ENCODE results near the gene NTRK3.
"Not testable (repeated sequence)": the region's sequence is repeated elsewhere in the genome, so short reads cannot be mapped to it uniquely, and the experiment has no call there.

NTRK3 gene

DNA sequence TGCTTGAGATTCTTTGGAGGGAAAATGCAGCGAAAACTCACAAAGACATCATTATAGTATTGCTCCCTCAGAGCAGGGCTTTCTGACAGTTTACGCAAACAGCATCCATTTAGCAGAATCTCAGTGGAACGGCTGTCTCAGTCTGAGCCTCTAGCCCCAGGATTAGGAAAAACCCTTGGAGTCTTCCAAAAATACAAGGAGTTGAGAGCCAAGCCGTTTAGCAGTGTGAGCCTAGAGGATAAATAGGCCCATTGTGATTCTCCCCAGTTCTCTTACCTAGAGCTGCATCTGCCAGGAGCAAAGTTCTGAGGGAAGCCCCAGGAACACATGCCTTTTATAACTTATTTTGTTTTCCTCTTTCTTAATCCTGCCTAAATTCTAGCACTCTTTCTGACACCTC is 359.6 kb downstream of the NTRK3 start:
- no peak for DNase-seq (ENCODE audit: low read depth, low spot score)

DNA sequence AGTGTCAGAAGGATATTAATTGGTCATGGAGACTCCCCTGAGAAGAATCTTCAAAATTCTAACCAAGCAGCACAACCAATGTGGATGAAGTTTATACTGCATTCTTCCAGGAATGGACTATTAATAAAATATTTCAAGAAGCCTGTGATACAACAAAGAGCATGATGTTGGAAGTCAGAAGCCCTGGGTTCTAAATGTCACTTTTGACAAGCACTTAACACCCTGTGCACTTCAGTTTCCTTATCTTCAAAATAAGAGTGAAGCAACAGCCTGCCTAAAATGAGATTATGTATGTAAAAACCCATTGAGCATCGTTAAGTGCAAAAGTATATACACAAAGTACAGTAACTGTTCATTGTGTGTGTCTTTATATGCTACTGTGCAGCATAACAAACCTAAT is 369.4 kb downstream of the NTRK3 start:
- DNase-seq (ENCODE audit: low read depth, low spot score) = no peak

DNA sequence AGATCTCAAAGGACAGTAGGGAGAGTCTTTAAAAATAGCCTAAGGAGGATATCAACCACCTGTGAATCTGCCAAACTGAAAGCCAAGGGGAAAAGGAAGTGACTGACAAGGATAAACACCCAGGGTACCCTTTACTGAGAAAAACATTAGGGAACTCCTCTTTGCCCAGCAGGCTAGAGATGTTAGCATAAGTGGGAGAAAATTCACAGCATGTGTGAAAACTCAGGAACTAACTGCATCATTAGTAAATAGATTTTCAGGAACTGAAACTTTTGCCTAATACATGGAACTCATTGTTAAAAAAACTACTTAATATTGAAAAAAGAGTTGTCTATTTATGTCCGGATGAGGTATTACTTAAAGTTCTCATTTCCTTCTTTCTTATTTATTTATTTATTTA is 375.5 kb downstream of the NTRK3 start:
- no peak for DNase-seq (ENCODE audit: low read depth, low spot score)

DNA sequence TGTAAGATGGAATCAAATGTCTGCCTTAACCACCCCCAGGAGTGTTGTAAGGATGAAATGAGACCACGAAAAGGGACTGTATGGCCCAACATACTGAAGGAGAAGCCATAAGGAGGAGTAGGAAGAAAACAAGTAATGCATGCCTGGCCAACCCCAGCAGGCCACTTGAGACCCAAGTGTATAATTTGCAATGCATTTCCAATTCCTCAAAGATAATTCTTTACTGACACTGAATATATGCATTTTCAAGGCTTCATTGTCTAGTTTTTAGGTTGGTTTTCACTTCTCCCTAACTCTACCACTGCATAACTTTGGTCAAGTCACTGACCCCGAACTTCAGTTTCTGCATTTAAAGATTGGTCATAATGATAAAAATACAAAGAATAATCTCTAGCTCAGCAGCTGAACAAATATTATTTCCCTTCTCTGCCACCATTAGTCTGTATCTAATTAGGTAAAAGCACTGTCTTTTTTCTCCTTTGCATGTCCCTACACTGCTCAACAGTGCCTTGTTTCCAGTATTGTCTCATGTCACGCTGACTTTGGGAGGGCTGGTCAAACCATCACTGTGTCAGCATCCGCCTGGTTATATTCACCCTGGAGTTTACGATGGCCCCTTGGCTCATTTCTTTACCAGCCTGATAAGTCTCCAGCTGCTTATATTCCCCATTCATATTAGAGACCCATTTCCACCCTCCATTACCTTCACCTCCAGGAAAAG is 378.6 kb downstream of the NTRK3 start:
- no peak for DNase-seq (ENCODE audit: low read depth, low spot score)

DNA sequence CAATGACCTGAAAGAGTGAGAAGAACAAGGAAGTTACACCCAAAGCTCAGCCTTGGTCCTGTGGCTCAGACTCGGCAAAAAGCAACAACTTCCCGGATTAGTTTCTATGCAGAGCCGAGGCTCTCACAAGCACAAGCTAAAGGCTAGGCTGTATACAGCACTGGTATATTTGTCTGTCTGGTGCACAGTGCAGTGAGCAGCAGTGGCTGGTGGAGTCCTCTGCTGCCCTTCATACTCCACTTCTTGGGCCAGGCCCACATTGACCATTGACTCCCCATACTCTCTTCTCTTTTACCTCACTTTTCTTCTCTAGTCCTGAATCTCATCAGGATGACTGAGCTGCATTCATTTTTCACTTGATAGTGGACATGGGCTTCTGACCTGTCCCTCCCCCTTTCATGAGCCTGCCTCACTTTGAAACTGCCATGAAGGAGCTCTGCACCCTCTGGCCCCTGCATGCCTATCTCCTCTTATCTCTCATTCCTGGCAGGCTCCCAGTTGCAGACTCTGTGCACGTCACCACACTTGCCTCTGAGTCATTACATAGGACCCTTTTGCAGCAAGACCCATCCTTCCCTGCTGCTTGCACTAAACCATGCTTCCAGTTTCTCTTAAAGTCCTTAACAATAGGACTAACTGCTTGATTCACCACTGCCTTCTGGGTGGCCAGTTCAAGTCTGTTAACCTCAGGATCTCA is 379.3 kb downstream of the NTRK3 start:
- DNase-seq (ENCODE audit: low read depth, low spot score) = no peak

DNA sequence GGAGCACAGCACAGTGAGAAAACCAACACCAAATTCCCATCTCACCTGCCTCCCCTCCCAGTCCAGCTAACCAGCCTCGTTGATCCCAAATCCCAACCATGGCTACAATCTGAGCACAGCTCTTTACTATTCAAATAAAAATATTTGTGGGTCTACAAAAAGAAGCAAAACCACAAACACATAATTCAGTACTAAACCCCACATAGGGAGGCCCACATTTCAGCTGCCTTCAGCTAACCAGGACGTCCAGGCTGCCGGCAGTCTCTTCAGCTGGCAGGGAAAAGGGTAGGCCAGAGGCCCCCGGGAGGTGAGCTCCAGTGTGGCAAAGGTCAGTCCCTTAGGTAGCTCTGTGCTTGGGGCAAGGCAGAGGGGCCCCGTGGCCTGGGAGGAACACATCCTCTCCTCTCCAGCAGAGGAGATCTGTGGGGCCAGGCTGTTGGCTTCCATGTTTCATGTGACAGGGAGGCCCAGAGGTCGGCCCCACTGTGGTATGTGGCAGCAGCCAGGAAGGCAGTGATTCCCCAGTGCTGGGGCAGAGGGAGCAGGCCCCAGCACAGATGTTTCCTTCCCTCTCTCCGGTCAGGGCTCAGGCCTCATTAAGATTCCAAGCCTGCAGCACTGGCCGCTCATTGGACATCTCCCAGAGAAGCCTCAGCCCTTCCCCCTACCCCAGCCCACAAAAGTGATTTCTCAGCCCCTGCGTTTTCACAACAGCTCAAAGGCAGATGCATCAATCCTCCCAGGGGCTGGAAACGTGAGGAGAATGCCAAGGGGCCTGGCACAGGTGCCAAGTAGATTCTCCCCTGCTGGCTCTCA is 381.4 kb downstream of the NTRK3 start:
- no peak for DNase-seq (ENCODE audit: low read depth, low spot score)

DNA sequence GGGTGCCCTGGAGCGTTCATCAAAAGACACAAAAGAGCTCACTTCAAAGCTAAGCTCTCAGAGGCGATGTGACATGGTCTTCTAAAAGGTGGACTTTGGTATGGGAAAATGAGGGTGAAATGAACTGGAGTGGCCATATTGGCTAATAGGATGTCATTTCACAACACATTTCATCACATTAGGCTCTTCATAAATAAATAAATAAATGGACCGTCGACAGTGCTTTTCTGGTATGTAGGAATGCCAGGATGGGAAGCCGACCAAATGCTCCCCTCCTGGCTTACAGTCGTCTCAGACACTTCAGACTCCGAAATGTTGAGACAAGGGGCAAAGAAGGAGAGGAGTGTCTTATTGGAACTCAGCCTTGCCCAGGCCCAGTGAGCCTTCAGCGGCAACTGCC is 383.0 kb downstream of the NTRK3 start:
- no peak for DNase-seq (ENCODE audit: low read depth, low spot score)

DNA sequence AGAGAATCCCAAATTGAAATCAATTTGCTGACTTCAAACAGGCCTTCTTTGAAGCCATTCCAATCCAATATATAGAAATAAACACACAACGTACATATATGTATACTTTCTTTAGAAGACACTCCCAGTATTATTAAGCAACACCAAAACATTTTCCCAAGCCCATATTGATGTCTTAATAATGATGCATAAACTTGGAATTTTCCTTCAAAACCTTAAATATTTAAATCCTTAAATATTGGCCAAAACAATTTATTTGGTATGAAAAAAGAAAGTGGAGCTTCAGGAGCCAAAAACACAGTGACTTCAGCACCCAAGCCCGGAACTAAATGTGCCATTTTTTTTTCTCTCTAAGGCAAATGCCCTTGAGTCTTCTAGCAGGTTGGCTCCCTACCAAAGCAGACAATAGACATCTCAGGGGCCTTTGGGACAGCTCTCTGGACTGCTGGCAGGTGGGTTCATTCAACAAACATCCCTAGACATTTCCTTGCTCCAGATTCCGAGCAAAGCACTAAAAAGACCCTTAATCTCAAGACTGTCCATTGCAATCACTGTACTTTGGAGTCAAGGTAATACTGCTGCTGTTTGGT is 384.7 kb downstream of the NTRK3 start:
- no peak for DNase-seq (ENCODE audit: low read depth, low spot score)

DNA sequence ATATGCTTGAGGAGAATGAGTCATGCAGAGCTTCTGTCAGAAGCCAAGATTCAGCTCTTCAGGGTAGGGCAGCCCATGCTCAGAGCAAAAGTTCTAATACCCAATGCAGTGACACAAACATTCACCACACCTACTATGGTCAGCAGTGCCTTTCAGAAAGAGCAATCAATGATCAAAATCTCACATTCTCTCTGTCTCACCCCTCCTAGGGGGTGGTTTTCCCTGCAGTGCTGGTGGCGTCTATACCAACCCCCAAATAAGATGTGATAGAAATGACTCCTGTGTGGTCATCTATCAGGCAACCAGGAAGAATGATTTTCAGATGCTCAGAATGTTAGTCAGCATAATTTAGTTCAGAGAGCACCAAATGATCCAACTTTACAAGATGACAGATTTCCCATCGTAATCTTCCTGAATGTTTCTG is 385.3 kb downstream of the NTRK3 start:
- DNase-seq (ENCODE audit: low read depth, low spot score) = no peak

DNA sequence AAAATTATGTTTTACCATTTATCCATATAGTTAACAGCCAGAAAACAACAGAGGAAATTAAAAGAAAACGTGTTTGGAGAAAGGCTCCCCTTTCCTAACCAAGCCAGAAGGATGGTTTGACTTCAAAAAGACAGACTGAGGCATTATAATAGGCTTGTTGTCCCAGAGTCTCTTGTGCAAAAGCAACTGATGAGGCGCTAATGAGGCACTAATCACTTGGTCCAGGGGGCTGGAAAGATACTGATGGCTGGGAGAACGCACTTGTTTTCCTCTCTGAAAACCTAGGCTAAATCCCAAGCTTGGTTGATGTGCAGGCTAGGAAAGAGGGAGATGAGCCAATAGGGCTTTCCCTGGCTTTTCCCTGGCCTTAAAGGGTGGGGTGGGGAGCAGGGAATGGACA is 389.6 kb downstream of the NTRK3 start:
- no peak for DNase-seq (ENCODE audit: low read depth, low spot score)

DNA sequence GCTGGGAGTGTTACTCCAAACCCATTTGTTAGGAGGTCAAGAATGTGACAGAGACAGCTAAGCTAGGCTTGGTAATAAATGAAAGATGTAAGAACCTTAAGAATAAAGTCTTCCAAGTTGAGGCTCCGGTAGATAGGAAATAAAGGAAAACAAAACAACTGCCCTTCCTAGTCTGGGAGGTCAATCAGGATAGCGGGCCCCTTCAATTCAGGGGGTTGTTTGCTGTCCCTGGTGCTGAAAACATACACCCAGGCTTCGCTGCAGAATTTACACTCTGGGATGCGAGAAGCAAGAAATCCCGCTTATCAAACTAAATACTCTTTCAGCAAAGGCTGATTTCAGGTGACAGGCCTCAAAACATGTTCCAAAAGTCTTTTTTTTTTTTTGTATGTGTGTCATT is 393.4 kb downstream of the NTRK3 start:
- no peak for DNase-seq (ENCODE audit: low read depth, low spot score)

DNA sequence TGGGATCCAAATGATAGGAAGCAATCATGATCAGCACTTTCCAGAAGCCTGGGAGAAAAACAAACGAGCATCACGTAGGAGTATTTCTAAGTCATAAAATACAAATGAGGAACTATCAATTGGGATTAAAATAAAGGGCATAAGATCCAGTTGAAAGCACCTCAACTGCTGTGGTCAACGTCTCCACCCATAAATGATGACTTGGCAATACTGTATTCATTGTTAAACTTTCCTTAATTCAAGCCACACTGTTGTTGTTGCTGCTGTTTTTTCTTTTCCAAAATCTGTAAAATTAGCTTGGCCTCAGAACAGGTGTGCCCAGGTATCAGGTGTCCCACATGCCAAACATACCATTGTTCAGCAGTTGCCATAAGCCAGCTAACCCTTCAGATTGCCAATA is 395.8 kb downstream of the NTRK3 start:
- no peak for DNase-seq (ENCODE audit: low read depth, low spot score)

DNA sequence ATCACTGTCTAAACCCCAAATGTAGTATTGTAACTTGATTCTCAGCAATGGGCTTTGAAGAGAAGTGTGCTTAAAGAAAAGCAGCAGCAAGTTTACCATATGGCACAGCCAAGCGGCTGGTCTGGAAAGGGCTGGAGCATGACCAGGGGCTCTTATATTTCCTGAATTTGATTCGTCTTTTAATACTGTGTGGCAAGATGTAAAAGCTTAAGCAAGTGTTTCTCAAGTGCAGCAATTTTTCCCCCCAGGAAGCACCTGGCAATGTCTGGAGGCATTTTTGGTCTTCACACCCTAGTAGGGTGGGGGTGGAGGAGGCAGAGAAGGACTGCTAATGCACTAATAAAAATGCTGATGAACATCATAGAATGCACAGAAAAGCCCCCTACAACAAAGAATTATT is 397.9 kb downstream of the NTRK3 start:
- no peak for DNase-seq (ENCODE audit: low read depth, low spot score)

DNA sequence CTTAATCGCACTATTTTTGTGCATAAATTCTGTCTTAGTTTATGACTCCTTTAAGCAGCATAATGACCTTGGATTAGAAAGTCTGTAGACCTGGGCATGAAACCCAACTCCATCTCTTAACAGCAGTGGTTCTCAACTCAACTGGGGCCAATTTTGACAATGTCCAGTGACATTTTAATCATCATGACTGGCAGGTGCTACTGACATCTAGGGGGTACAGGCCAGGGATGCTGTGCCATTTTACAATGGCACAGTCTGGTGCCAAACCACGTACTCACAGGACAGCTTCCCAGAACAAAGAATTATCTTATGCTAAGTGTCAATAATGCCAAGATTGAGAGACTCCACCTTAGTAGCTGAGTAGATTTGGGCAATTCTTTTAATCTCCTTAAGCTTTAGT is 405.0 kb downstream of the NTRK3 start:
- no peak for DNase-seq (ENCODE audit: low read depth, low spot score)

DNA sequence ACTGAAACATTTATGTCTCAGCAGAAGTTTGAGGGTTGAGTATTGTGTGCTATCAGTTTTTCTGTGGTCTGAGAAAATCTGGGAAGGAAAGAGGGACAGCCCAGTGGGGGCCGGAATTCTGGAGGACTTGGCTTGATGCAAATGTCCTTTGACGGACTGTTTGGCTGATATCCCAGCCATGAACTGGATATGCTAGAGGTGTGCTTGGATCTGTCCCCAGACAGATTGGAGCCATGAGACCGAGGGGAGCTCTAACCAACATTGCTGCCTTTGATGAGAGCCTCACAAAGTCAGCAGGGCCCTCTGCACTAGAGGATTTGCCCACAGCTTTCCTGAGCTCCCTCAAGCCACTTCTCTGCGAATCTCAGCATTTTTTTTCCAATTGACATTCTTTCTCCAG is 405.6 kb downstream of the NTRK3 start:
- DNase-seq (ENCODE audit: low read depth, low spot score) = no peak

DNA sequence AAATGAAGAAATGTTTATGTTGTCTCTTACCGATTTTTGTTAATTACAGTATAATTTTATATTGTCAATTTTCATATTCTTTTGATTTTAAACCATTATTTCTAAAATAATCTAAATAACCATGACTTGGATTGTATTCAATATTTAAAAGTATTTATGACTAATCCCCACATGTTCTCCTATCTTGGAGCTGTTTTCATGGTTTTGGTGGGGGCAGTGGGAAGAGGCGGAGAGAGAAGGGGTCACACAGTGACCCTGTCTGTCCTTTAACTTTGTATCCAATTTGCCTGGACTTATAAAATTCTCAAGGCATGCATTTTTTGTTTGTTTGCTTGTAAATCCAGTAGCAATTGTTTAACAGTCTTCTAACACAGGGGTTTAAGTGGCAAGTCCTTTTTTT is 407.4 kb downstream of the NTRK3 start:
- DNase-seq (ENCODE audit: low read depth, low spot score) = no peak

DNA sequence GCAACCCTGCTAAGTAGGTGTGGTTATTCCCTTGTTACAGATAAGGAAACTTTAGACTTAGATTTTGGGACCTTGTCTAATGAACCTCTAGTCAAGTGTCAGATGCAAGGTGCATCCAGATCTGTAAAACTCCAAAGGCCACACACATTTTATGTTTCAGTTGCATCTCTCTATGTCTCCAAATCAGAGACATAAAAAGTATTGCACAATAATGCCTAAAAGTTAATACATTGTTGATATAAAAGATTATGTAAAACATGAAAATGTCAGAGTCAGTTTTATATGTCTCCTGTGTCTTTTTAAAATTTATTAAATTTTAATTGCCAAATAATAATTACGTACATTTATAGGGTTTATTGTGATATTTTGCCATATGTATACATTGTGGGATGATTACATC is 408.5 kb downstream of the NTRK3 start:
- DNase-seq (ENCODE audit: low read depth, low spot score) = no peak

DNA sequence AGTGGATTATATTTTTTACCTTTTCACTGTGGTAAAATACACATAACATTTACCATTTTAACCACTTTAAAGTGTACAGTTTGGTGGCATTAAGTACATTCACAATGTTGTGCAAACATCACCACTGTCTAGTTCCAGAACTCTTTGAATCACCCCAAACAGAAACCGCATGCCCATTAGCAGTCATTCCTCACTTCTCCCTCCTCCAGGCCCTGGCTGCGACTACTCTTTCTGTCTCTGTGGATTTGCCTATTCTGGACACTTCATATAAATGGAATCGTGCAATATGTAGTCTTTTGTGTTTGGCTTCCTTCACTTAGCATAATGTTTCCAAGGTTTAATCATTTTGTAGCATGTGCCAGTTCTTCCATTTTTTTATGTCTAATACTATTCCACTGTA is 409.8 kb downstream of the NTRK3 start:
- DNase-seq (ENCODE audit: low read depth, low spot score) = no peak

DNA sequence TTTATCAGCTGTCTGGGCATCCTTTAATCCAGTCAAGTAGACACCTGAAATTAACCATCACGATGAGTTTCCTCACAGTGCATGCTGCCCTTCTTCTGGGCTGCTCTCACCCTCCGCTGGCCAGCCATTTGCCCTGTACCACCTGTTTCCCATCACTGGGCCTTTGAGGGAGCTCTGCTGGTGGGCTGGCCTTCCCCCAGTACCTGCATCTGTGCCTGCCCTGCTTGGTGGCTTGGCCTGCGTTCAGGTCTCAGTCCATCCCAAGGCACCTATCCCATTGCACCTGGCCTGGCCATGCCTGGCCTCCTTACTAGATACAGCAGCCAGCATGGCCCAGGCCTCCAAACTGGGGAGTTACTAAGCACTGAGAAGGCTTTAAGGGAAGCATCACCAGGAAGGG is 413.2 kb downstream of the NTRK3 start:
- no peak for DNase-seq (ENCODE audit: low read depth, low spot score)

DNA sequence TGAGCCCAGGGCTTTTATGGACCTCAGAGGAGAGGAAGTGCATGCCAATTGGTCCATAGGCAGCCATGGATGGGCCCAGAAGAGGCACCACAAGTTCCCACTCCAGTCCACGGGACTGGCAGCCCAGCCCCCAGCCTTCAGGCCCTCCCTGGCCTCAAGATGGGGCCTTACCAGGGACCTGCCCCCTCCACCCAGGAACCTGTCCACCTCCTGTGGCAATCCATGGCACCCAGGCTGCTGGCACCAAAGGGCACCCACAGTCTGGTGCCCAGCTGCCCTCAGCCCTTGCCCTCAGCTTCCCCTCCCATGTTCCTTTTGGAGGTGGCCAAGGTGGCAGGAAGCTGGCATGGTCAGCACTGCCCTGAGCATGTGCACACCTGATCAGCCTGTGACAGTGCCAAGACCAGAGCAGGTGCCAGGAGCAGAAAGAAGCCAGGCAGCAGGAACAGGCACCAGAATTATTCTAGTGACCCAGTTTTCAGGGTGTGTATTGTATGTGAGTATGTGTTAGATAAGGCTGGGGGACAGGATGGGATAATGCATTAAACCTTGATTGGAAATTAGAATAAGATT is 415.0 kb downstream of the NTRK3 start:
- DNase-seq (ENCODE audit: low read depth, low spot score) = no peak

DNA sequence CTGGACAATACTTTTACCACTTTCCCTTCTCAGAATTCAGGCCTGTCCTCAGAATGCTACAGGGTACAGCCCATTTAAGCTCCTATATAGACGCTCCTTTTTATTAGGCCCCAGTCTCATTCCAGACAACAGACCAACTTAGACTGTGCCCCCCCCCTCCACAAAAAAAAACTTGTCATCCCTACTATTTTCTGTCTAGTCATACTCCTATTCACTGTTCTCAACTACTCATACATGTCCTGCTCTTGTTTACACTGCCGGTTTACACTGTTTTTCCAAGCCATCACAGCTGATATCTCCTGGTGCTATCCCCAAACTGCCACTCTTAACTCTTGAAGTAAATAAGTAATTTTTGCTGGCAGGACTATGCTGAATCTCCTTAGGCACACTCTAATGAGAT is 420.7 kb downstream of the NTRK3 start:
- DNase-seq (ENCODE audit: low read depth, low spot score) = not testable (repeated sequence)

DNA sequence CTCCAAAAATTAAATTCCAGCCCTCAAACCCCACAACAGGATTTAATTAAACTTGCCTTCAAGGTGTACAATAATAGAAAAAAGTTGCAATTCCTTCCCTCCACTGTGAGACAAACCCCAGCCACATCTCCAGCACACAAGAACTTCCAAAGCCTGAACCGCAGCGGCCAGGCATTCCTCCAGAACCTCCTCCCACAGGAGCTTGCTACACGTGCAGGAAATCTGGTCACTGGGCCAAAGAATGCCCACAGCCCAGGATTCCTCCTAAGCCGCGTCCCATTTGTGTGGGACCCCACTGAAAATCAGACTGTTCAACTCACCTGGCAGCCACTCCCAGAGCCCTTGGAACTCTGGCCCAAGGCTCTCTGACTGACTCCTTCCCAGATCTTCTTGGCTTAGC is 423.2 kb downstream of the NTRK3 start:
- not testable (repeated sequence) for DNase-seq (ENCODE audit: low read depth, low spot score)

Measured in activated naive CD8-positive, alpha-beta T cell treated with anti-CD3 and anti-CD28 coated beads, Interleukin-2, amount 50 U/mL, for 16 hours (primary cell).